ENCODE data around the gene IL18RAP.

Gene IL18RAP

DNA sequence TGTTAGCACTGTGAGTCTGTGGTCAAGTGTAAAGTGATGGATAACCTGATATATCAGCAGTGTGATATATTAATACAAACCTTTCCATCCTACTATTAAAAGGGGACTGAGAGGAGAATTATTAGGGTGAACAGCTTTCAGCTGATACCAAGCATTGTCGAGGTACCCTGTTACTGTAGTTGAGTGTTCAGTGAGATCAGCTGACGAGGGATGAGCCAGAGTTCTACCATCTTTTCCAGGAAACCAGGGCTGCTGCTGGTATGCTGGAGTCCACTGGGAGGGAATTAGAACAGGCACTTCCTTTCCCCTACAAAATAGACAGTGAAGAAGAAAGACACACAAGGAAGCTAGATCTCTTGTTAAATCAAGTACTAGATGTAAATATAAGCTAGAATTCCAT is 408 bp downstream of the IL18RAP start:
- DNase-seq (ENCODE audit: low read depth in 4 of 4, low spot score in 1 of 4), result no peak

DNA sequence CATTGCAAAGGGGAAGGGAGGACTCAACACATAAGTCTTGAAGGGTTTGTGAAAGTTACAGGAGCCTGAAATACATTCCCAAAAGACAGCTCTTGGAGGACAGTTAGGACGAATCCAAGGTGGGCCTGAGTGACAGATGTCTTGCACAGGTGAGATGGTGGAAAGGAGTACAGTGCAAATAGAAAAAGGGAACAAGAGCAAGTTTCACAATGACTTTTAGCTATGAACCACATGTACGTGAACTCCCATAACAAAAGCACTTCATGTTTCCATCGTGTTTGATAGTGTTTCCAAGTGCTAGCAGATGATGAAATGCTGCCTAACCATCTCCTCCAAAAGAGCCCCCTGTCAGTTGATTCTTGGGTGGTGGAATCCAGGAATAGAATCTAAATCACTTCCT is 1.8 kb downstream of the IL18RAP start:
- no peak for DNase-seq (ENCODE audit: low read depth in 4 of 4, low spot score in 1 of 4)

DNA sequence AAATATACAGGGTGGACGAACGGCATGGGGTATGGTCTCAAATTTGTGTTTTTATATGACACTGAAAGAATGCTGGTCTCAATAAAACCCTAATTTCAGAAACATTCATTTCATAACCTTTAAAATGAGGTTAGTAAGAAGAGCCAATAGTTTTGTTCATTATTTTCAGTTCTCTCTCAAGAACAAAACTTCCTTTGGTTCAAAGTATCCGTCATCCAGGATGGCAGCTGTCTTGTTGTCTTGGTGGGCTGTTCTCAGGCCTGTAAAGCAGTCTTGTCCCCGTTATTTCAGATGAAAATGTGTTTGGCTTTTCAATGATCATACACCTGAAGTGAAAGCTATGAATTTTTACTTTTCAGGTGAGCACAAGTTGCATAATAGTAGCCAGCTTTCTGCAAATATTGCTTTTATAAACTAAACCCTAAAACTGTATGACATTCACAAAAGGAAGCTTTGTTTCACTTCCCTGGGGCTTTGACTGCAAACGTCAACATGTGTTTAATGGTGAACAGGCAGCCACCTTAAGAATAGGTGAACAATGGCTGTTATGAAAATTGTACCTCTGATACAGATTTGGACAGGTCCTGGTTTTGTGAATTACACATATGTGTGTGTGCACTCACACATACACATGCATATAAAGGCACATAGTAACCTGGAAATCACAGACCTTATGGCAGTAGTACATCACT is 2.6 kb downstream of the IL18RAP start:
- no peak for DNase-seq (ENCODE audit: low read depth in 4 of 4, low spot score in 1 of 4)

DNA sequence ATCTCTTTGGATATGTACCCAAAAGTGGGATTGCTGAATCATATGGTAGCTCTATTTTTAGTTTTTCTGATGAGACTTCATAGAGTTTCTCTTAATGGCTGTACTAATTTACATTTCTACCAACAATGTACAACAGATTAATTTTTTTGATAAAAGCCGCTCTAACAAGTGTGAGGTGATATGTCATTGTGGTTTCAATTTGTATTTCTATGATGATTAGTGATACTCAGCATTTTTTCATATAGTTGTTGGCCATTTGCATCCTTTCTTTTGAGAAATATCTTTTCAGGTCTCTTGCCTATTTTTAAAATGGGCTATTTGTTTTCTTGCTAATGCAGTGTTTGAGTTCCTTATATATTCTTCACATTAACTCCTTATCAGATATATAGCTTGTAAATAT is 4.3 kb downstream of the IL18RAP start:
- no peak for DNase-seq (ENCODE audit: low read depth in 4 of 4, low spot score in 1 of 4)

DNA sequence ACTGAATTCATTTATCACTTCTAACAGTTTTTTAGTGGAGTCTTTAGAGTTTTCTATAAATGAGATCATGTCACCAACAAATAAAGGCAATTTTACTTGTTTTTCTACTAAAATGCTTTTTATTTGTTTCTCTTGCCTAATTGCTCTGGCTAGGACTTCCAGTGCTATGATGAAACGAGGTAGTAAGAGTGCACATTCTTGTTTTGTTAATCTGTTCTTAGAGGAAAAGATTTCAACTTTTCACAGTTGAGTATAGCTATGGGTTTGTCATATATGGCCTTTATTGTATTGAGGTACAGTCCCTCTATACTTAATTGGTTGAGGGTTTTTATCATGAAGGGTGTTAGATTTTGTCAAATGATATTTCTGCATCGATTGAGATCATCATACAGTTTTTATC is 5.6 kb downstream of the IL18RAP start:
- no peak for DNase-seq (ENCODE audit: low read depth in 4 of 4, low spot score in 1 of 4)

DNA sequence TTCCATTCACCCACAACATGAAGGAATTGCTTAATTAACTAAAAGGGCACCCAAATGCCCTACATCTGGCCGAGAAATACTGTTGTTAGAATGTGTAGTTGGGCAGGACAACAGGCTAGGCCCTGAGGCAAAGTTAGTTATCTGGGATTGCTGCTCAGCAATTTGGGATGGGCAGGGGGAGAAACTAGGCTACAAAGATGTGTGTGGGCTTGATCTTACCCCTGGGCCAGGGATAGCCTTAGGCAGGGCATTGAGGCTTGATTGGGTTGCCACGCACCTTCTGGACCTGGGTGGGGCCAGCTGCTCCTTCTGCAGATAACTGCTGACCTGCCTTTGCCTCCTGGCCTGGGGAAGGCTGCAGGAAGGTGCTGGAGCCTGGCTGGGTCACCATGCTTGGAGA is 9.4 kb downstream of the IL18RAP start:
- no peak for DNase-seq (ENCODE audit: low read depth in 4 of 4, low spot score in 1 of 4)

DNA sequence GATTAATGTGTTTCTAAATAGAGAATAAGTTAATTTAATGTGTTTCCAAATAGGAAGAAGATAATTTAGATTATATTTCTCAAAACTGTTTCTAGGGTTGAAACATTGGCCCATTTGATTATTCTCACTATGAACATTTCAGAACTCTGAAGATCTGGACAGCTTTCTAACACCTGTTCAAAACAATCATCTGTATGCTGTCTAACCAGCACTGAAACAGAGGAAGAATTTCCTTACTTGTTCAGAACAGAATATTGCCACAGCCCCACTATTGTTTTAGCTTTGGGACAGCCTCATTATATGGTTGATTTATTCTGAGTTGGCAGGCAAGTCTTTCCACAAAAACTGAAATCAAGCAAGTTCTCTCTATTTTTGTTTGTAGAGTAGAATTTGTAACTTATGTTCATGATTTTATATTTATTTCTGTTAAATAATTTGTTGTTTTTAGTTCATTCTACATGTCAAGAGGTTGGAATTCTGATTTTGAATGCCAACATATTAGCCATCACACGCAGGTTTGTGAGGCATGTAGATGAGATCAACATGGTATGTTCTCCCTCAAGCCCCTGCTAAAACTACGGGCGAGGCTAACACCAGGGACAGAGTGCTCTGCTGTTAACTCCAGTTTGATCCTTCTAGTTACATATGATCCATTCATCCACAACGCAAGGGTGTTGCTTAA is 11.2 kb downstream of the IL18RAP start:
- DNase-seq (ENCODE audit: low read depth in 4 of 4, low spot score in 1 of 4), result no peak

DNA sequence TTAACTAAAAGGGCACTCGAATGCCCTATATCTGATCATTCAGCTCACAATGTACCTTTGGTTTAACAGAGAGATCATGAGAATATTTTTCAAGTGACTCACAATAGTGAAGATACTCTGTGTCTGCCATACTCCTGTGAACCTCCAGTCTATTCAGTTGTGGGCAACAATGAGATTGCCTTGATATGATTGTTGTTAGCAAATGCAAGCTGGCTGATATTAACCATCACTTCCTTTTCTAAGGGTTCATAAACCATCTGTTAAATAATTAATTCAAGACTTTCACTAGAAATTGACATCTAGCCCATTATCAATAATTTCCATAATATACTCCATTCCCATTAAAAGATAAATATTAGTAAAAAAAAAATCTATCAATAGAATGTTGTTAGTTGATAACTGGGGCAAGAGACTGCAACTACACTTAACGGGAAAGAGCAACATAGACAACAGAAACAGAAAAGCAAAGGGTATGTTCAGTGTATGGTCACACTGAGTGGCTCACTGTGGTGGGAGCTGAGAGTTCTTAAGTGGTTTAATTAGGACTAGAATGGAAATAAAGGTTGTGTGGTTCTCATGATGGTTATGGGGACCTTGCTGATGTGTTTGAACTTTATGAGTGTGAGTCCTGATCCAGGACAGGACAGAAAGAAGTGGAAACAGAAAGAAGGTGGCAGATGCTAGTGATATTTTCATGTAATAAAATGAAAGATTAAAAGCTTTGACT is 11.9 kb downstream of the IL18RAP start:
- DNase-seq (ENCODE audit: low read depth in 4 of 4, low spot score in 1 of 4), result no peak

DNA sequence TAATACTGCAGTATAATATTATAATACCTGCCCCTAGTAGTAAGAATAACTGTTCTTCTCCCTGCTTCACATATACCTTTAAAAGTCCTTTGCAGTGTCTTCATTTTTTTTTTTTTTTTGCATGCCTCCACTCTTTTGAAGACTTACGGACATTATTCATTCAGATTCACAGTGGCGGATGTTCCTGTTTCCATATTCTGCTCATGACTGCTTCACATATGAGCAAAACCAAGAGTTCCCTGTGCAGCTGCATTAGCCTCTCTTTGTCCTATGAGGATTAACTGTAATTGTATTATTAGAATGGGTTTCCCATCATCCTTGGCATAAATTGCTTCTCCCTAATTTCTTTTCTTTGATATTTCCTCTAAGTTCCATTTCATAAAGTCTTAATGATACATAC is 12.8 kb downstream of the IL18RAP start:
- no peak for DNase-seq (ENCODE audit: low read depth in 4 of 4, low spot score in 1 of 4)

DNA sequence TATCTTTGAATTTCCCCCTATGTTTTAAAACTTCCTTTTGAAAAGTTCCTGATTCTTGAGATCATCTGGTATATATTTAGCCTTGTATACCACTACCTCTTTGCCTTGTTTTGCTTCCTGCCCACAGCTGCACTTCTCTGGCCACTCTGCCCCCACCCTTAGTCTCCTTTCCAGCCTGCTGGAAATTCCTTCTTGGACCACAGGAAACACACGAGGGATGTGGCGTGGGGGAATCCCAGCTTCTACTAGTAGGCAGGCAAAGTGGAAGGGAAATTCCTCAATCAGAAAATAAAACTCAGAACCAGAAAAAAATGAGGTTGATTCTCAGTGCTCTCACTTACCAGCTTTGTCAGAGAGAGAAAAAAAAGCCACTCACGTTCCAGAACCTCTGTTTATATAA is 13.4 kb downstream of the IL18RAP start:
- no peak for DNase-seq (ENCODE audit: low read depth in 4 of 4, low spot score in 1 of 4)

DNA sequence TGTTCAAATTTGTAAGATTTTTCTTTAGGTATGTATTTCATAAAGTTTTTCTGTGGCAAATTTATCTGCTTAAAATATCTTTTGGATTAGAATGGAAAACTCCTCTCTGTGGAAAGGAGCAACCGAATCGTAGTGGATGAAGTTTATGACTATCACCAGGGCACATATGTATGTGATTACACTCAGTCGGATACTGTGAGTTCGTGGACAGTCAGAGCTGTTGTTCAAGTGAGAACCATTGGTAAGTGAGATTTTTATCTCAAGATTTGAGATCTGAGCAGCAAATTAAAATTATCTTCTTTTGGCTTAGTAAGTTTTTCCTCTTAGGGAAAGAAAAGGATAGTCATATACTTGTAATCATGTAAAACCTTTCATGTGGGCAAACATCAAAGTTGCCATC is 14.2 kb downstream of the IL18RAP start:
- no peak for DNase-seq (ENCODE audit: low read depth in 4 of 4, low spot score in 1 of 4)

DNA sequence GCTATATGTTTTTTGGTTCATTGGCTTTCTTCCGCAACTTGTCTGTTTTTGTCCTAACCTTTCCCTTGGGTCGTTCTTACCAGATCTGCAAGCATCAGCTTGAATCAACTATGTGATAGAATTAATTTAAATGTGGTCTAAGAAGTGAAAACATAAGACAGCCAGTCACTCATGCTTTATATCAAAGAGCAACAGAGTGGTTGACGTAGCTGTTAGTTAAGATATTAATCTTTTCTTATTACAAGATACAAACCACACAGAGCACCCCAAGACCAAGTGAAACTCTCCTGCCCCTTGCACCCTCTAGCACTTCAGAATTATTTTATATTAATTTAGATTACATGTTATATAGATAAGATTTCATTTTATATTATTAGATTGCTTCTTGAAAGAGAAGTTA is 15.2 kb downstream of the IL18RAP start:
- DNase-seq (ENCODE audit: low read depth in 4 of 4, low spot score in 1 of 4), result no peak

DNA sequence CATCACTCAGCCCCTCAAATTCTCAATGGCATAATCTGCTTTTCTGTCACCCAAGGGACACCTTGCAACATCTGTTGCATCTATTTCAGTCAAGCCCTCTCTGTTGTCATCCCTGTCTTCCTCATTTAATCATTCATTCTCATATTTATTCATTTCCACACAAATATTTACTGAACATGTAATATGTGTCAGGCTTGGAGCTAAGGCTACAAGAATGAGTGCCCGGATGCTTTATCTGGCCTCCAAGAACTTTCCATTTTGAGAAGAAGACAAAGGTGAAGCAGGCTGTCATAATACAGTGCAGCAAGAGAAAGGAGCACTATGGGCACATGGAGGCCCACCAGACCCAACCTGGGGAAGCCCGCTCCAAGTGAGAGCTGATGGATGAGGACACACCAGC is 15.6 kb downstream of the IL18RAP start:
- DNase-seq (ENCODE audit: low read depth in 4 of 4, low spot score in 1 of 4), result no peak

DNA sequence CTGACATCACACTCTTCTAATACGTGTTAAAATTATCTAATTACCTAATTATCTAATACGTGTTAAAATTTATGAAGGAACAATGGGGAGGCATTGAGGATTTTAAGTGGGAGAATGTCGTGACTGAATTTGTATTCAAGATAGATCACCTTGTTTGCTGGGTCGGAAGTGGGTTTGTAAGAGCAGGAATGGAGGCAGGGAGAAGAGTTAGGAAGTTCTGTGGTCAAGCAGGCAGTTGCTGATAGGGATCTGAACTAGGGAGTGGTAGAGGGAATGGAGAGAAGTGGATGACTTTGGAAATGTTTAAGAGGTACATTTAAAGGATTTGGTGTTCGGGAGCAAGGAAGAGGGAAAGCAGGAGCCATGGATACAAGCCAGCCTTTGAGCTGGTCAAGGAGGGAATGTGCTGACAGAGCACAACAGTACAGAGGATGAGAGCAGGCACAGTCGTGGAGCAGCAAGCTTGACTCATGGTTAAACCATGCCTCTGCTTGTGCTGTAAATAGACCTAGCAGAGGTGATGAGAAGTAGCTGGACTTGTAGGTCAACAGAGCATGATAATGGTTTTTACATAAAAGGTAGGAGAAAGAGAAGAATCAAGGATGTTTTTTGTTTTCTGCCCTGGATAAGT is 16.2 kb downstream of the IL18RAP start:
- no peak for DNase-seq (ENCODE audit: low read depth in 4 of 4, low spot score in 1 of 4)

DNA sequence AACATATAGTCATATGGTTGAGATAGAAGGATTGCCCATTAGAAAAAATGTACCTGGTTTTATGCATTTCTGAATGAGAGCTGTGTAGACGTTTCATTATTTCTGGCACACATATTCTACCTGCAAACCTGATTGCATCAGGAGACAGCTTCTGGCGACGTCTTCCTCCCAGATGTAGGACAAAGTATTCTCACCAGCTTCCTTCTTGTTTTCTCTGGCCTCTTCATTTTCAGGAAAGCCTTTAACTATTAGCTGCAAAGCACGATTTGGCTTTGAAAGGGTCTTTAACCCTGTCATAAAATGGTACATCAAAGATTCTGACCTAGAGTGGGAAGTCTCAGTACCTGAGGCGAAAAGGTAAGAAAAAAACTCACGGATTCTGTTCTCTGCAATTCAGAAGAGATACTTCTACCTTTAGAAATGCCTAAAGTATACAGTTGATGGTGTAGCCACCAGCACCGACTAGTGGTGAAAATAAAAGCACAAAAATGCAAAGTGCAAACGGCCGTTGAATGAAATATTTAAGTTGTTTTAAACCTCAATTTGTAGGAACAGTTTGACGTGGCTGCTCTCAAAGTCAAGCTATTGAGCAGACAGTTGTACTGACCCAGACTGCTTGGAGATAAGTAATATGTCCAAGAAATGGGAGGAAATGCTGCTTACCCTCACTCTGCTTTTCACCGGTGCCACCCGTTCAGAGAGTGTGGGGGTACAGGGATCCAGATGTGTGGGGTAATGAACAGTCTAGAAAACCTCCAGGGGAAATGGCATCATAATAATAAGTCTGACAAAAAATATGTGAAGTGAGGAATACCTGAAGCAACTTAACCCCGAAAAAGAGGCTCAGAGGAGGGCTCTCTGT is 20.2 kb downstream of the IL18RAP start:
- DNase-seq (ENCODE audit: low read depth in 4 of 4, low spot score in 1 of 4), result peak in 2 of 4 experiments; percentile 17 to 18

DNA sequence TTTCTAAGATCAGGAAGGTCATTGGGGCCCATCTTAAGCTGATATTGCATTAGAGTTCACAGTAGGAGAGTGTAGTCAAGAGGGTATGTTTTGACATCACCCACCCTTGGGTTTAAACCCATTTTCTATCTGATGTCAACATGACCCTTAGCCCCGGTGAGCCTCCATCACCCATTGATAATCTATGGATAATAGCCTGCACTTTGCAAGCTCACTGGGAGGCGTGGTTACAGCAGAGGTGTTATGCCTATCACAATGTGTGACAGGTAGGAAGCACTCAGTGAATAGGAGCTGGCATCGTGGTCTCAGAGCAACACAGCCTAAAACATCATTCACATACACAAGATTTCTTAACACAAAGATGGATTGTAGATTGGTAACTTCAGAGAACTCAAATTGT is 21.3 kb downstream of the IL18RAP start:
- no peak for DNase-seq (ENCODE audit: low read depth in 4 of 4, low spot score in 1 of 4)

DNA sequence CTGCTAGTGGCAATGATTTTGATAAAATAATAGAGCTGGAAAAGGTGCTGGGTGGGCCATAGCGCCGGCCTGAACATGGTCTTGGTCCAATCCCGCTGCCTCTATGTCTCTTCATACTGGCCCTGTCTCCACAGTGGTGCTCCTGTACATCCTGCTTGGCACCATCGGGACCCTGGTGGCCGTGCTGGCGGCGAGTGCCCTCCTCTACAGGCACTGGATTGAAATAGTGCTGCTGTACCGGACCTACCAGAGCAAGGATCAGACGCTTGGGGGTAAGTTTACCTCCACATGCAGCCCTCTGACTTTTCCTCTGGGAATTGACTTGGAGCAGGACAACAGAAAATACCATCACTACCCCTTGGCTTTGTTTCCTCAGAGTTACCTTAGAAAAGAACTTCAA is 24.0 kb downstream of the IL18RAP start:
- DNase-seq (ENCODE audit: low read depth in 4 of 4, low spot score in 1 of 4), result no peak

DNA sequence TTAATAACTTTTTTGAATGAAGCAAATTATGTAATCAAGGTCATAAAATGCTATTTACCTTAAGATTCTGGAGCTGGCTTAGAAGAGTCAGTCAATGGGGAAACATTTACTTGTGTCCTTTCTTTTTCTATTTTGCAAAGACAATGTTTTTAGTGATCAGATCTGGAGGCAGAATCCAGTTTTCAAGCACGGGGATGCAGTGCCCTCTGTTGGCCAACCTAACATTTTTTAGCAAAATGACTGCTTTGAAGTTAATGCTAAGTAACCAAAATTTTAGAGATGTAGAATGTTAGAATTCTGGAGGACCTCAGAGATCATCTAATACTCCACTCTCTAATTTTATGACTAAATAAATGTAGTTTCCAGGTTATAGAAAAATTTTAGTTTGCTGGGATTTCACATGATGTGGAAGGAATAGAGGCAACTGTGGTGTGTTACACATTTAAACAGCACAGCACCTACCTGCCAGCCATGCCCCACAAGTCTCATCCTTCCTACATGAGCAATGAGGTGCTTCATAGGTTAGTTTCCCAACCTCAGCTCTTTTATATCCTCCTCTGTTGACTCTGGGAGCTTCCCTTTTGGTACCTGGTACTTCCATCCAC is 26.5 kb downstream of the IL18RAP start:
- peak; percentile 31 to 53 (median 50) for DNase-seq (ENCODE audit: low read depth in 4 of 4, low spot score in 1 of 4)

DNA sequence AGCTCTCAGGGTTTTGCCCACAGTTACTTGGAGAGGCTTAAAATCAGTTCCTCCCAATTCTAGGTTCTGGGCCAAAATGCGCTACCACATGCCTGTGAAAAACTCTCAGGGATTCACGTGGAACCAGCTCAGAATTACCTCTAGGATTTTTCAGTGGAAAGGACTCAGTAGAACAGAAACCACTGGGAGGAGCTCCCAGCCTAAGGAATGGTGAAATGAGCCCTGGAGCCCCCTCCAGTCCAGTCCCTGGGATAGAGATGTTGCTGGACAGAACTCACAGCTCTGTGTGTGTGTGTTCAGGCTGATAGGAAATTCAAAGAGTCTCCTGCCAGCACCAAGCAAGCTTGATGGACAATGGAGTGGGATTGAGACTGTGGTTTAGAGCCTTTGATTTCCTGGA is 29.0 kb downstream of the IL18RAP start:
- DNase-seq (ENCODE audit: low read depth in 4 of 4, low spot score in 1 of 4), result no peak

DNA sequence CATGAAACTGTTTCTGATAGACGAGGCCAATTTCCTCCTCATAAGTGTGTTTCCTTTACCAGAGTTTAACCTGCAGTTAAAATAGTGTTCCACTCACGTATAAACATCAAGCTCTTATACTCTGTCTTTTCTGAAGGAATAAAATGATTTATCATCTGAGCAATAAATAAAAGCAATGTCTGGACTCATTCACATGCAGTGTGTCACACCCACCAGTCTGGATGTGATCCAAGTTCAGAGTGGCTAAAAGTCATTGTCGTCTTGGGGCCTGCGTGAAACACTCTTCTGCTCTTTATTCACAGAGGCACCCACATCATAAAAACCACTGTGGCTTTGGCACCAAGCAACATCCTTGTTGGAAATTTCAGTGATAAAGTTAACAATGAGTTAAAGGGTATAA is 30.5 kb downstream of the IL18RAP start:
- DNase-seq (ENCODE audit: low read depth in 4 of 4, low spot score in 1 of 4), result no peak

Data from stimulated activated CD4-positive, alpha-beta T cell treated with anti-CD3 and anti-CD28 coated beads, Interleukin-1b, Interleukin-23, amount 100 ng/mL, for 24 hours (primary cell).